Esophagus squamous epithelium (tissue), 4 donors: ENCODE measurements around the gene VMO1.
"Not testable (repeated sequence)": the region's sequence is repeated elsewhere in the genome, so short reads cannot be mapped to it uniquely, and the experiment has no call there.

Experiments
- CTCF ChIP-seq, 6 experiments: fragments of 450-650 bp in 4 of 6; fragments of 200-600 bp in 2 of 6; sonication (generic) in 2 of 6; IDR thresholded peaks; one replicate each; pipeline ENCODE4 v1.5.1; 2016 to 2019; ENCODE audit warnings: antibody characterized with exemption in 6 of 6, mild to moderate bottlenecking in 4 of 6, moderate library complexity in 4 of 6
- POLR2A ChIP-seq, 4 donors: fragments of 450-650 bp; IDR thresholded peaks; one replicate each; pipeline ENCODE4 v1.6.1; 2017; ENCODE audit warnings: antibody characterized with exemption in 4 of 4, mild to moderate bottlenecking in 4 of 4, moderate library complexity in 3 of 4

GRCh38 chr17:4832829-4833177 is 46.6 kb upstream of the VMO1 start:
- not testable (repeated sequence) for TF ChIP-seq CTCF, POLR2A (IDR thresholded peaks at IDR 0.05)
